Esophagus muscularis mucosa (tissue), 4 donors: ENCODE data around the gene GP2. TPM values are rescaled to one million over a fixed set of nuclear protein-coding genes. Genes with fewer than 3 reads are reported as not detected.
A peak's percentile ranks its signal among the peaks of the same experiment; 100 is the strongest.

Source experiments
- DNase-seq: peaks from one replicate; pipeline ENCODE4 v3.0.0-alpha.2; 2017; ENCODE audit errors: extremely low spot score
- H3K27ac ChIP-seq, 4 donors: fragments of 200-600 bp; sonication (generic); replicated peaks in 1 of 4; 1 replicate in 3 of 4; 2 replicates in 1 of 4; pipeline ENCODE4 v1.5.1; 2016 to 2019; ENCODE audit warnings: mild to moderate bottlenecking in 1 of 4
- H3K27me3 ChIP-seq, 4 donors: fragments of 200-600 bp; sonication (generic); one replicate each; pipeline versions ENCODE4 v1.5.1 to v1.6.0; 2016 to 2019
- H3K36me3 ChIP-seq, 4 donors: fragments of 200-600 bp; sonication (generic); one replicate each; pipeline ENCODE4 v1.5.1; 2016 to 2019
- H3K4me1 ChIP-seq, 4 donors: fragments of 200-600 bp; sonication (generic); one replicate each; pipeline ENCODE4 v1.5.1; 2016 to 2019
- H3K4me3 ChIP-seq, 4 donors: fragments of 200-600 bp; sonication (generic); 1 replicate in 2 of 4; 2 replicates in 2 of 4; pipeline ENCODE4 v1.5.1; 2016 to 2019; ENCODE audit warnings: mild to moderate bottlenecking in 4 of 4, moderate library complexity in 1 of 4
- H3K9me3 ChIP-seq, 4 donors: fragments of 200-600 bp; sonication (generic); 1 replicate in 3 of 4; 2 replicates in 1 of 4; pipeline ENCODE4 v1.5.1; 2016 to 2019
- EP300 ChIP-seq: sonication (generic); formaldehyde crosslinking; IDR thresholded peaks from one replicate; pipeline ENCODE4 v1.6.1; 2017; ENCODE audit warnings: antibody characterized with exemption
- POLR2A ChIP-seq: fragments of 450-650 bp; IDR thresholded peaks from one replicate; pipeline ENCODE4 v1.6.1; 2017; ENCODE audit warnings: antibody characterized with exemption, moderate library complexity, mild to moderate bottlenecking, low read depth
- POLR2AphosphoS5 ChIP-seq, 2 donors: sonication (generic); formaldehyde crosslinking; IDR thresholded peaks; one replicate each; pipeline ENCODE4 v1.6.1; 2017; ENCODE audit warnings: antibody characterized with exemption in 2 of 2
- WGBS: methylation state at CpG from one replicate; pipeline ENCODE4 v1.1.5; 2018; 5-methylcytosine and 5-hydroxymethylcytosine counted together
- intact Hi-C: fragments of 100-400 bp; cut with DNase I; formaldehyde crosslinking; loops from one replicate; pipeline ENCODE4 v1.15.1; 2023
- total RNA-seq, 4 donors: library from RNA; depleted of rRNA; stranded (reverse); fragments of >200 nt; gene quantifications; one replicate each; pipeline versions ENCODE4 v1.1.0 to v1.2.1, GENCODE V29; 2016
- TF ChIP-seq, protein P1 (sequence below), 3 experiments: fragments of 200-600 bp in 2 of 3; fragments of 450-650 bp in 1 of 3; sonication (generic) in 2 of 3; IDR thresholded peaks; one replicate each; pipeline ENCODE4 v1.5.1; 2017 to 2019; ENCODE audit warnings: antibody characterized with exemption in 3 of 3, mild to moderate bottlenecking in 2 of 3, moderate library complexity in 1 of 3

GP2 gene
- total RNA-seq, 4 donors from 2014 or later, result not detected

DNA sequence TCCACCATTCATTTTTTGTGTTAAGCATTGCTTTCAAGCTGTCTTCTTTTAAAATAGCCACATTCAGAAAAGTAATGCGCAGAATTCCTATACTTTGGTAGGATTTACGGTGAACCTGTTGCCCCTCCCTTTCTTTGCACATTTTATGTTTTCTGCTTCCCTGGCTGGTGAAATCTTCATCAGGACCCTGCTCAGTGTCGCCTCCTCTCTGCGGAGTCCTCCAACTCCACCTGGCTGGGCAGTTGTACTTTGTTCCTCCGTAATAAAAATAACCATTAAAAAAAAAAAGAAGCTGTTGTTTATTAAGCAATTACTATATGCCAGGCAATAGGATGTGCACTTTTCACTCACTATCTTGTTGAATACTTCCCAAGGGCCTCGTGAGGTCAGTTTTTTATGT, 22.3 kb upstream of the GP2 start:
- Histone ChIP-seq H3K36me3 (no peaks in the 10 kb centered on the region), H3K9me3 (no peaks in the 10 kb centered on the region), H3K4me1 (peaks cover 0 to 4% (median 0%) of the 10 kb centered on the region in 4 donors), H3K27ac (no peak overlapping the region), H3K27me3 (peaks cover 0 to 35% (median 0%) of the 10 kb centered on the region in 4 donors), H3K4me3 (no peak overlapping the region)
- TF ChIP-seq POLR2A (no peak), EP300 (no peak), POLR2AphosphoS5 (IDR thresholded peaks at IDR 0.05) (no peak)
- TF ChIP-seq, protein P1, sequence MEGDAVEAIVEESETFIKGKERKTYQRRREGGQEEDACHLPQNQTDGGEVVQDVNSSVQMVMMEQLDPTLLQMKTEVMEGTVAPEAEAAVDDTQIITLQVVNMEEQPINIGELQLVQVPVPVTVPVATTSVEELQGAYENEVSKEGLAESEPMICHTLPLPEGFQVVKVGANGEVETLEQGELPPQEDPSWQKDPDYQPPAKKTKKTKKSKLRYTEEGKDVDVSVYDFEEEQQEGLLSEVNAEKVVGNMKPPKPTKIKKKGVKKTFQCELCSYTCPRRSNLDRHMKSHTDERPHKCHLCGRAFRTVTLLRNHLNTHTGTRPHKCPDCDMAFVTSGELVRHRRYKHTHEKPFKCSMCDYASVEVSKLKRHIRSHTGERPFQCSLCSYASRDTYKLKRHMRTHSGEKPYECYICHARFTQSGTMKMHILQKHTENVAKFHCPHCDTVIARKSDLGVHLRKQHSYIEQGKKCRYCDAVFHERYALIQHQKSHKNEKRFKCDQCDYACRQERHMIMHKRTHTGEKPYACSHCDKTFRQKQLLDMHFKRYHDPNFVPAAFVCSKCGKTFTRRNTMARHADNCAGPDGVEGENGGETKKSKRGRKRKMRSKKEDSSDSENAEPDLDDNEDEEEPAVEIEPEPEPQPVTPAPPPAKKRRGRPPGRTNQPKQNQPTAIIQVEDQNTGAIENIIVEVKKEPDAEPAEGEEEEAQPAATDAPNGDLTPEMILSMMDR (IDR thresholded peaks at IDR 0.05), result no peak
- DNase-seq, result no peak
- WGBS, result 80% methylated on average over 6 of the region's 6 CpGs
- intact Hi-C loops, result no loop called here

DNA sequence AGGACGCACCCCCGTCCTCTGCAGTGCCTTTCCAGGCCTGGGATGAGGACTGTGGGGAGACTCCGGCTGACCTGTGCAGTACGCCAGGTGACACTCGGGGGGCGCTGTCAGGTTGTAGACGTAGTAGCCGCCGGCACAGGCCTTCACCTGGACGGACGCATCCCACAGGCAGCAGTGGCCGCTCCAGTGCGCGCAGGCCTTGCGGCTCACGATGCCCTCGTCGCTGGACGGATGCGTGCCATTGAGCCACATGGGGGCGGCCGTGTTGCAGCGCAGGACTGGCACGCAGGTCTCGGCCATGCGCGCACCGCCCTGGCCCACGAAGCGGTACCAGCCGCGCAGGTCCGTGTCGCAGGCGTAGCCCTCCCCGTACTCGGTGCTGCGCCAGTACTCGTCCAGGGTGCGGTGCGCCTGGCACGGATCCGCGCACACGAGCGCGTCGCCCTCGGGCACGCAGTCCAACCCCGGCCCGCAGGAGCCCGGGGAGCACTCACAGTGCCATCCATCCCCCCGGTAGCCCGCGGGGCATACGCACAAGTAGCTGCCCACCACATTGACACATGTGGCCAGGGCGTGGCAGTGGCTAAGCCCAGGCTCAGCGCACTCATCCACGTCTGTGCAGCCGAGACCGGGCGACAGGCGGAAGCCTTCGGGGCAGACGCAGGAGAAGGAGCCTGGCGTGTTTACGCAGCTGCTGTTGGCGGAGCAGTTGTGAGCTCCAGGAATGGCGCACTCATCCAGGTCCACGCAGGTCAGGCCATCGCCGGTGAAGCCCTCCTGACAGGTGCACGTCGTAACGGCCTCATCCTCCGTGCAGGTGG, 21.3 kb upstream of the GP2 start:
- WGBS, result 57% methylated on average over 20 of the region's 77 CpGs
- Histone ChIP-seq H3K9me3 (no peaks in the 10 kb centered on the region), H3K4me3 (no peak overlapping the region), H3K27ac (no peak overlapping the region), H3K4me1 (peaks cover 0 to 4% (median 0%) of the 10 kb centered on the region in 4 donors), H3K27me3 (peaks cover 0 to 40% (median 0%) of the 10 kb centered on the region in 4 donors), H3K36me3 (no peaks in the 10 kb centered on the region)
- TF ChIP-seq POLR2AphosphoS5 (IDR thresholded peaks at IDR 0.05) (no peak), POLR2A (no peak), EP300 (no peak)
- TF ChIP-seq, protein P1 (IDR thresholded peaks at IDR 0.05), result peak in 1 of 3 experiments; percentile 12
- intact Hi-C loops, result no loop called here
- DNase-seq, result no peak

GRCh38 chr16:20347666-20348364, 20.5 kb upstream of the GP2 start:
- WGBS, result 75% methylated on average over 8 of the region's 12 CpGs
- H3K9me3 ChIP-seq, result no peaks in the 10 kb centered on the region
- H3K4me1 ChIP-seq, result peaks cover 0 to 4% (median 0%) of the 10 kb centered on the region in 4 donors
- H3K36me3 ChIP-seq, result no peaks in the 10 kb centered on the region
- DNase-seq, result no peak
- TF ChIP-seq, protein P1 (IDR thresholded peaks at IDR 0.05), result no peak
- H3K27ac ChIP-seq, result no peak overlapping the region
- no peak overlapping the region for H3K4me3 ChIP-seq
- H3K27me3 ChIP-seq, result peaks cover 0 to 41% (median 0%) of the 10 kb centered on the region in 4 donors
- intact Hi-C loops, result no loop called here

DNA sequence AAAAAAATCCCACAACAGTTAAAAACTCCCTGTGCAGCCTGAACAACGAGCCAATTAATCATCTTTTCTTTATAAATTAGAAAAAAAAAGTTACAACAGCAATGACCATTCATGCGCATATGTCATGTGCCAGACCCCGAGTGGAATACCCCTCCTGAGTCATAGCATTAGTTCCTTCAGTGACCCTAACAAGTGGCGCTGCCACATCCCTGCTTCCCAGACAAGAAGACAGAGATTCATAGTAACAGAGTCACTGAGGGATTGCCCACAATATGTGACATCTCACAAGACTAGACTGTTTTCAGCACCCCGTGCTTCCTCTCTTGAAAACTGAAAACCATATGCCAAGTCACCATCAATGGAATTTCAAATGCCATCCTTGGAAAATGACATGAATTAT, 17.3 kb upstream of the GP2 start:
- DNase-seq, result no peak
- H3K4me1 ChIP-seq, result peaks cover 0 to 4% (median 0%) of the 10 kb centered on the region in 4 donors
- no peaks in the 10 kb centered on the region for H3K36me3 ChIP-seq
- 63% methylated on average over 5 of the region's 5 CpGs for WGBS
- no peaks in the 10 kb centered on the region for H3K9me3 ChIP-seq
- TF ChIP-seq POLR2A, result no peak
- no peak for TF ChIP-seq EP300
- no peak for TF ChIP-seq POLR2AphosphoS5 (IDR thresholded peaks at IDR 0.05)
- TF ChIP-seq, protein P1 (IDR thresholded peaks at IDR 0.05), result no peak
- no peak overlapping the region for H3K4me3 ChIP-seq
- no peak overlapping the region for H3K27ac ChIP-seq
- intact Hi-C loops, result no loop called here
- peaks cover 0 to 34% (median 0%) of the 10 kb centered on the region in 4 donors for H3K27me3 ChIP-seq
